NCI-H82 treated with DMSO at 0.1 percent for 48 hours (cell line): ENCODE measurements around the gene EML6.
A peak's percentile ranks its signal among the peaks of the same experiment; 100 is the strongest.
"Not testable (repeated sequence)": the region's sequence is repeated elsewhere in the genome, so short reads cannot be mapped to it uniquely, and the experiment has no call there.

Experiments used
- DNase-seq: peaks from one replicate; lab custom pipeline; 2025; ENCODE audit not compliant: unreplicated experiment; lab: John Stamatoyannopoulos, UW

The EML6 gene

GRCh38 chr2:54723131-54723995 lies at the start of gene EML6:
Gene EML6, plus strand, starts transcription at chr2:54723662. Its CDS starts 1,400 bp downstream, at chr2:54725062.
- DNase-seq, result peak; percentile 96

GRCh38 chr2:54675281-54675680 lies 48.2 kb upstream of the EML6 start:
- no peak for DNase-seq

GRCh38 chr2:54675738-54676137 lies 47.7 kb upstream of the EML6 start:
- no peak for DNase-seq

DNA sequence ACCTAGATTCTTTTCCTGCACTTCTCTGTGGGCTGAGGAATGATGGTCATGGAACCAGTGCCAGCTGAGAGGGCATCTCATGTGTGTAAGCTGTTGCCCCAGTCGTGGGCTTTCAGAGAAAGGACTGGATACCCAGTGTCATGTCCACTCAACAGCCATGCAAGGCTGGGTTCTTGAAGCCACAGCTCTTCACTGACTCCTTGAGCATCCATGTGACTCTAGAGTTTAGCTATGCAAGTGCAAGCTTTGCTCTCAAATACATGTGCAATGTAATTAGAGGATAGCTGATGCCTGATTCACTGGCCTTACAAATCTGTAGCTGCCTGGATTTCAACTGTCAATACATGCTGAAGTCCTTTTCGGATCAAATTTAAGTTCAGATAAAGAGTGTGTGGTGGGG lies 46.8 kb upstream of the EML6 start:
- DNase-seq, result no peak

DNA sequence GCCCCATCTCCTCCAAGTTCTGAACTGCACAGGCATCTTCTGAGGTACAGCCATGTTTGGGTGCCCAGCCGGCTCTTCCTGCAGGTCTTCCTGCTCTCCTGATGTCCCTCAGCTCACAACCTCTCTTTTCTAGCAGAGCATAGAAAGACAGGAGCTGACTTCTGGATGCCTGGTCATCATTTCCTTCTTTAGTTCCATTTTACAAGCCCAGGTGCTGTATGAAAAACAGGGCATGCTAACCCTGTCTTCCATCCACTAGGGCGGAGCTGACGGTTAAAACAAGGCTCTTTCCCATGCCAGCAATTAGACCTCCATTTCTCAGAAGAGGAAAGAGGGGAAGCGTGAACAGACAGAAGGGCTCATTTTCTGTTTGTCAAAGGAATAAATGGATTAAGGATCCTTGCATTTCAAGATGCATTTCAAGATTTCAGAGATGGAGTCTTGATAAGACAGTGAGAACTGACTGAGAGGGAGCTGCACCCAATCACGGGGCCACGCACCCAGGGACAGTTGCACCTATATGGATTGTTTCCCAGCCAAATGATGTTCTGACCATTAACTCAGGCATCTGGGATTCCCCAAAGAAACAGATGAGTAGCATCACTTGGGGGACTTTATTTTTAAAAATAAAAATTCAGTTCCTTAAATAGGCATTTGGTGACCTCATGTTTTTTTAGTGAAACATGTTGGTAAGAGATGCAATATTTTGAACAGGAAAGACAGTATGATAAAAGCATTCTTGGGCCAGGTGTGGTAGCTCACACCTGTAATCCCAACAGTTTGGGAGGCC lies 45.8 kb upstream of the EML6 start:
- no peak for DNase-seq

DNA sequence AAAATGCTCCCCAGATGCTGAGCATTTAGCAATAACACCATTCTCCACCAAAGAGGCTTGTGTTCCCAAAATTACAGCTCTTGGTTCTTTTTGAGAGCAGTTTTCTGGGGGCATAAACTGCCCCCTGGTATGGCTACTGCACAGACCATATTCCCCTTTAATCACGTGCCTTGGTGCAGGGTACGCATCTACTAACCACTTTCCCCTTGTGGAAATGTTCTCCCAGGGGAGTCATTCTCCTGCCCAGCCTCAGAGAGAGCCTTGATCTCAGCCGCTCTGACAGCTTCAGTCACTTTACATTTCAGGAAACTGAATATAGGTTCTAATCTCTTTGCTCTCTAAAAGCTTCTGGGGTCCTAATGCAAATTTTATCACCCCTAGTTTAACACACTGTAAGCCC lies 44.7 kb upstream of the EML6 start:
- no peak for DNase-seq

DNA sequence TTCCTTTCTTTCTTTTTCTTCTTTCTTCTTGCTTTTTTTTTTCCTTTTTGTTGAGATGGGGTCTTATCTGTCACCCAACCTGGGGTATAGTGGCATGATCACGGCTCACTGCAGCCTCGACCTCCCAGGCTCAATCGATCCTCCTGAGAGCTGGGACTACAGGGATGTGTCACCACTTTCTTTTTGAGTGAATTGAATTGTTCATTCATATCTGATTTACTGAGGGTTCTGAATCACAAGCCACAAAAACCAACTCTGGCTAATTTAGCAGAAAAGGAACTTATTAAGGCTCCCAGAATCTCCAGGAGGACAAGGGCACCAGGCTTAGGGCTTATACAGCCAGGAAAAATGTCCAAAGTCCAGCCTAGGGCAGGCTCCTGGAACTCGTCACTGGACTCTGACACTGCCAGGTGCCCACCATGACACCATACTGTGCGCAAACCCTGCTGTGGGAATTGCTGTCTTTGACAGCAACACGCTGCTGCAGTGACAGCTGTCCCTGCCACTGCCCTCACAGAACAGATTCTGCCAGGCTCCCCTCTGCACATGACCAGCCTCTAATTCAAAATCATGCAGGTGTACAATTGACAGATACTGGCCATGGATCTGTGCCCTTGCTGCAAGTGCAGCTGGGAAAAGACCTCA lies 42.9 kb upstream of the EML6 start:
- DNase-seq, result no peak

- DNase-seq, result no peak
Observed at GRCh38 chr2:54681416-54681815, 42.0 kb upstream of the EML6 start.

DNA sequence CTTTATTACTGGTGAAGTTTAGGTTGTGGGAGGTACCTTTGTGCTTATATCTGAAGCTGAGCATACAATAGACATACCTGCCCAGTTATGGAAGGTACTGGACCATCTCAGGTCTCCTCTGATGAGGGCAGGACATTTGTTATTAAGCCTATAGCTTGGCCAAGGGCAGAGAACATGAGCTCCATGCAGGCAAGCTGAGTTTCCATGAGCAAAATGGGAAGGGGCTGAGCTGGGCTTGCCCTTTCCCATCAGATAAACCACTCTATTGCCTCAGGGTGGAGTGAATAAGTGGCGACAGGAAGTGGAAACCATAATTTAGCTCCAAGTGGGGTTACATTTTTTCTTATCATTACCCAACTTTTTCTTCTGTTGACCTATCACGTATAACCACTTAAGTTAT lies 39.9 kb upstream of the EML6 start:
- no peak for DNase-seq

GRCh38 chr2:54685263-54685775 lies 38.1 kb upstream of the EML6 start:
- no peak for DNase-seq

DNA sequence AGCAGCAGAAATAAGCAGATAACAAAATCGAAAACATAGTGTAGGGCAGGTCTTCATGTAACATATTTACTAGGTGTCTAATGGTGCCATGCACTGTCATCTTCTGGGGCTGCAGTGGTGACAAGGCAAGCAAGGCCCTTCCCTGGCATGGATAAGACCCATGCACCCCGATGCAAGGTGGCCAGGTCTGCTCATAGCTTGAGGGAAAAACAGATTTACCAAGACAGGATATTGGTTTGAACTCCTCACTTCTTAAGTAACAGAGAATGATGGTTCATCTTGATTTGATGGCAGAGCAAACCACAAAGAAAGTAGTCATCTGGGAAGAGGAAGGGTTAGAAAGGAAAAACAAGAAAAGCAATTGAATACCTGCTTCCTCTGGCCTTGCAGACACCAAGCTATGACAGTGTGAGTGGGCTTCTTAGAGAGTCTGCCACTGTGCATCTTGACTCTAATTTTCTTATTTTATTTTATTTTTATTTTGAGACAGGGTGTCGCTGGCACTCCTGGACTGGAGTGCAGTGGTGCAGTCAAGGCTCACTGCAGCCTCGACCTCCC lies 35.8 kb upstream of the EML6 start:
- DNase-seq, result no peak

DNA sequence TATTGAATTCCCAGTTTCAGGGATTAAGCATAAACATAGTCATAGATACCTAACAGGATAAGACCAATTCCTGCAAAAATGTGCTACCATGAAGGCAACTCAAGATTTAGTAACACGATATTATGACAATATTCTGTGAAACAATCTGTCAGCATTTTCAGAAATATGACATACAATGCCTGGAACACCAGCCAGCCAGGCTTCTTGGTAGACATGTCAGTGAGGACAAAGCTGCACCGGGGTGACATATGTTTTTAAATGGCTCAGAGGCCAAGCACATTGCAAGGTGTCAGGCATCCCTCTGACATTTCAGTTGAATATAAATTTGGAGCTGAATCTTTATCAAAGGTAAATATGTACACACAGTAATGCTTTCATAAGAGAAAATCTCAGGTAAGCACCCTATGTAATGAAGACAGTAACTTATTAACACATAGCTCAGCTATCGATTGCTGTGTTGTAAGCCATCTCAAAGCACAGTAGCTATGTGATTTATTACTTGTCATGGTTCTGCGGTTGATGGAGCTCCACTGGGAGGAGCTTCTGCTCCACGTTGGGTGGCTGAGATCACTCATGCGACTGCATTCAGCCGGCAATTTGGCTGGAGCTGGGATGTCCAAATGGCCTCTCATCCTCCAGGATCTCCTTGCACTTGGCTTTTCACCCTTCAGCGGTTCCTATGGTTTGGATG lies 31.9 kb upstream of the EML6 start:
- DNase-seq, result no peak

- DNase-seq, result no peak
Observed at GRCh38 chr2:54692556-54692955, 30.9 kb upstream of the EML6 start.

DNA sequence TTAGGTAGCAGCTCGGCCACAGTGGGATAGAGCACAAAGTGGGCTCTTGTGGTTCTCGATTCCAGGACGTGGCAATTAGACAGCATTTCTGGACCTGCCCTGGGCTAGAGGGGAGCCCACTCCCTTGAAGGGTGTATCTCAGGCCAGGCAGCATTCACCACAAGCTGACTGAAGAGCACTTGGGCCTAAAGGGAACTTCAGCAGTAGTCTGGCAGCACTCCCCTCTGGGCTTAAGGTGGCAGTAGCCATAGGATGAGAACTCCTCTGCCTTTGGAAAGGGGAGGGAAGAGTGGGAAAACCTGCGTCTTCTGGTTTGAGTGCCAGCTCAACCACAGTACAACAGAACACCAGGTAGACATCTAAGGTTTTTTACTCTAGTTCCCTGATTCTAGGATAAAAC lies 28.1 kb upstream of the EML6 start:
- no peak for DNase-seq

DNA sequence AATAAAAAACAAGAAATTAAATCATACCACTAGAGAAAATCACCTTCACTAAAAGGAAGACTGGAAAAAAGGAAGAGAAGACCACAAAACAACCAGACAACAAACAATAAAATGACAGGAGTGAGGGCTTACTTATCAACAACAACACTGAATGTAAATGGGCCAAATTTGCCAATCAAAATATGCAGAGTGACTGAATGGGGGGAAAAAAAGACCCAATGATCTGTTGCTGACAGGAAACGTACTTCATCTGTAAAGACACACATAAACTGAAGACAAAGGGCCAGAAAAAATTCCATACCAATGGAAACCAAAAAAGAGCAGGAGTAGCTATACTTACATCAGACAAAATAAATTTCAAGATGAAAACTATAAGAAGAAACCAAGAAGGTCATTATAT lies 25.5 kb upstream of the EML6 start:
- no peak for DNase-seq

- DNase-seq, result not testable (repeated sequence)
Observed at GRCh38 chr2:54698926-54699325, 24.5 kb upstream of the EML6 start.

DNA sequence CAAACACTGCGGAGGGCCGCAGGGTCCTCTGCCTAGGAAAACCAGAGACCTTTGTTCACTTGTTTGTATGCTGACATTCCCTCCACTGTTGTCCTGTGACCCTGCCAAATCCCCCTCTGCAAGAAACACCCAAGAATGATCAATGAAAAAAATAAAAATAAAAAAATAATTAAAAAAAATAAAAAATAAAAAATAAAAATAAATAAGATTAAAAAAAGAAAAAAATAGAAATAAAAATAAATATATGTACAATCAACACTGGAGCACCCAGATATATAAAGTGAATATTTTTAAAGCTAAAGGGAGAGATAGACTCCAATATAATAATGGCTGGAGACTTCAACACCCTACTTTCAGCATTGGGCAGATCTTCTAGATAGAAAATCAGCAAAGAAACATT lies 23.8 kb upstream of the EML6 start:
- no peak for DNase-seq

GRCh38 chr2:54701029-54701428 lies 22.4 kb upstream of the EML6 start:
- no peak for DNase-seq

GRCh38 chr2:54704238-54704637 lies 19.2 kb upstream of the EML6 start:
- DNase-seq, result no peak

- DNase-seq, result peak; percentile 22
Observed at GRCh38 chr2:54704688-54705605, 18.5 kb upstream of the EML6 start.
